Liver (tissue), 9 donors: ENCODE measurements around the gene SLC4A3. TPM values are rescaled to one million over a fixed set of nuclear protein-coding genes. Genes with fewer than 3 reads are reported as not detected.

Experiments used
- DNase-seq: peaks from one replicate; pipeline ENCODE4 v3.0.0-alpha.2; 2017; ENCODE audit warnings: low spot score
- H3K27ac ChIP-seq, 2 donors: one replicate each; pipeline ENCODE4 v1.7.0; 2013; ENCODE audit warnings: inconsistent platforms in 2 of 2, low read length in 2 of 2, control low read depth in 1 of 2, low read depth in 1 of 2, mild to moderate bottlenecking in 1 of 2
- H3K27me3 ChIP-seq, 4 donors: one replicate each; pipeline versions ENCODE4 v1.6.1 to v1.7.0; 2013; ENCODE audit warnings: low read length in 3 of 4, inconsistent platforms in 1 of 4, mild to moderate bottlenecking in 1 of 4, moderate library complexity in 1 of 4; ENCODE audit not compliant: control insufficient read depth in 4 of 4, insufficient read depth in 4 of 4
- H3K36me3 ChIP-seq, 4 donors: one replicate each; pipeline versions ENCODE4 v1.6.1 to v1.7.0; 2013; ENCODE audit warnings: low read length in 3 of 4, mild to moderate bottlenecking in 3 of 4, low read depth in 1 of 4, moderate library complexity in 1 of 4; ENCODE audit not compliant: control insufficient read depth in 4 of 4, insufficient read depth in 3 of 4
- H3K4me1 ChIP-seq, 4 donors: one replicate each; pipeline versions ENCODE4 v1.6.1 to v1.7.0; 2013; ENCODE audit warnings: low read length in 3 of 4, mild to moderate bottlenecking in 3 of 4, moderate library complexity in 1 of 4; ENCODE audit not compliant: control insufficient read depth in 4 of 4, insufficient read depth in 4 of 4
- H3K4me3 ChIP-seq, 3 donors: one replicate each; pipeline versions ENCODE4 v1.6.1 to v1.7.0; 2013; ENCODE audit warnings: low read length in 3 of 3, control low read depth in 1 of 3, low read depth in 1 of 3, mild to moderate bottlenecking in 1 of 3
- H3K9ac ChIP-seq, 2 donors: one replicate each; pipeline ENCODE4 v1.7.0; 2013; ENCODE audit warnings: low read length in 2 of 2, mild to moderate bottlenecking in 2 of 2, moderate library complexity in 2 of 2, control low read depth in 1 of 2, low read depth in 1 of 2
- H3K9me3 ChIP-seq, 4 donors: one replicate each; pipeline versions ENCODE4 v1.6.1 to v1.7.0; 2013; ENCODE audit warnings: low read length in 3 of 4; ENCODE audit not compliant: control insufficient read depth in 4 of 4
- EGR1 ChIP-seq, 2 donors: IDR thresholded peaks; 2 replicates each; pipeline ENCODE4 v1.6.1; 2016 to 2018; ENCODE audit warnings: antibody characterized with exemption in 2 of 2, low read depth in 2 of 2
- FOXA1 ChIP-seq: IDR thresholded peaks from 2 replicates; pipeline ENCODE4 v1.6.1; 2016; ENCODE audit warnings: antibody characterized with exemption
- FOXA2 ChIP-seq: IDR thresholded peaks from 2 replicates; pipeline ENCODE4 v1.6.1; 2016; ENCODE audit warnings: antibody characterized with exemption
- GABPA ChIP-seq, 2 donors: IDR thresholded peaks in 1 of 2; conservative IDR thresholded peaks in 1 of 2; 2 replicates each; pipeline ENCODE4 v1.6.1; 2016; ENCODE audit warnings: antibody characterized with exemption in 2 of 2, mild to moderate bottlenecking in 1 of 2, moderate library complexity in 1 of 2
- HNF4A ChIP-seq, 2 donors: conservative IDR thresholded peaks; 2 replicates each; pipeline ENCODE4 v1.6.1; 2016; ENCODE audit warnings: antibody characterized with exemption in 2 of 2, mild to moderate bottlenecking in 2 of 2
- HNF4G ChIP-seq: IDR thresholded peaks from 2 replicates; pipeline ENCODE4 v1.6.1; 2016; ENCODE audit warnings: antibody characterized with exemption
- JUND ChIP-seq, 2 donors: IDR thresholded peaks; 2 replicates each; pipeline ENCODE4 v1.6.1; 2016; ENCODE audit warnings: antibody characterized with exemption in 2 of 2
- NR2F2 ChIP-seq: IDR thresholded peaks from 2 replicates; pipeline ENCODE4 v1.6.1; 2016; ENCODE audit warnings: antibody characterized with exemption
- RAD21 ChIP-seq, 2 donors: IDR thresholded peaks; 2 replicates each; pipeline ENCODE4 v1.6.1; 2016; ENCODE audit warnings: antibody characterized with exemption in 2 of 2, mild to moderate bottlenecking in 2 of 2
- RXRA ChIP-seq, 2 donors: IDR thresholded peaks; 2 replicates each; pipeline ENCODE4 v1.6.1; 2017 to 2018; ENCODE audit warnings: antibody characterized with exemption in 2 of 2, mild to moderate bottlenecking in 1 of 2
- SP1 ChIP-seq: IDR thresholded peaks from 2 replicates; pipeline ENCODE4 v1.6.1; 2018; ENCODE audit warnings: antibody characterized with exemption, mild to moderate bottlenecking
- TAF1 ChIP-seq: conservative IDR thresholded peaks from 2 replicates; pipeline ENCODE4 v1.6.1; 2016; ENCODE audit warnings: antibody characterized with exemption, mild to moderate bottlenecking
- YY1 ChIP-seq: IDR thresholded peaks from 2 replicates; pipeline ENCODE4 v1.6.1; 2016; ENCODE audit warnings: antibody characterized with exemption, mild to moderate bottlenecking
- WGBS: extraction: QIAGEN DNeasy Blood & Tissue Kit; methylation state at CpG from one replicate; pipeline ENCODE4 v1.1.7; 2013; 5-methylcytosine and 5-hydroxymethylcytosine counted together
- polyA plus RNA-seq, 2 donors: library from polyadenylated mRNA; stranded (reverse) in 1 of 2; unstranded in 1 of 2; fragments of 200-250 nt in 1 of 2; fragments of >200 nt in 1 of 2; fragmentation: Nextera tagmentation in 1 of 2; extraction: Ambion mirVana in 1 of 2; gene quantifications; one replicate each; pipeline versions ENCODE4 v1.2.1 to v1.2.3, GENCODE V29; 2013 to 2015
- total RNA-seq, 2 donors: library from RNA; depleted of rRNA; stranded (reverse); fragments of >200 nt; gene quantifications; one replicate each; pipeline ENCODE4 v1.2.3, GENCODE V29; 2014
- TF ChIP-seq, protein P1 (sequence below): IDR thresholded peaks from 2 replicates; pipeline ENCODE4 v1.6.1; 2016; ENCODE audit warnings: antibody characterized with exemption
- TF ChIP-seq, protein P2 (sequence below): fragments of 150-350 bp; IDR thresholded peaks from 2 replicates; pipeline ENCODE4 v1.5.1; 2017; ENCODE audit warnings: improper control_type of control experiment, low read depth, low read length; ENCODE audit not compliant: missing input control
- TF ChIP-seq, protein P3 (sequence below): IDR thresholded peaks from 2 replicates; pipeline ENCODE4 v1.6.1; 2016; ENCODE audit warnings: antibody characterized with exemption
- TF ChIP-seq, protein P4 (sequence below): IDR thresholded peaks from 2 replicates; pipeline ENCODE4 v1.6.1; 2016; ENCODE audit warnings: antibody characterized with exemption
- TF ChIP-seq, protein P5 (sequence below): IDR thresholded peaks from 2 replicates; pipeline ENCODE4 v1.6.1; 2016; ENCODE audit warnings: antibody characterized with exemption, mild to moderate bottlenecking
- donor health status: healthy.
- donor health status: healthy.
- donor health status: healthy.
- donor health status: healthy.
- donor health status: healthy.

The SLC4A3 gene
- total and polyA plus RNA-seq, 4 donors: 0.08 to 0.19 (median 0.08) TPM

DNA sequence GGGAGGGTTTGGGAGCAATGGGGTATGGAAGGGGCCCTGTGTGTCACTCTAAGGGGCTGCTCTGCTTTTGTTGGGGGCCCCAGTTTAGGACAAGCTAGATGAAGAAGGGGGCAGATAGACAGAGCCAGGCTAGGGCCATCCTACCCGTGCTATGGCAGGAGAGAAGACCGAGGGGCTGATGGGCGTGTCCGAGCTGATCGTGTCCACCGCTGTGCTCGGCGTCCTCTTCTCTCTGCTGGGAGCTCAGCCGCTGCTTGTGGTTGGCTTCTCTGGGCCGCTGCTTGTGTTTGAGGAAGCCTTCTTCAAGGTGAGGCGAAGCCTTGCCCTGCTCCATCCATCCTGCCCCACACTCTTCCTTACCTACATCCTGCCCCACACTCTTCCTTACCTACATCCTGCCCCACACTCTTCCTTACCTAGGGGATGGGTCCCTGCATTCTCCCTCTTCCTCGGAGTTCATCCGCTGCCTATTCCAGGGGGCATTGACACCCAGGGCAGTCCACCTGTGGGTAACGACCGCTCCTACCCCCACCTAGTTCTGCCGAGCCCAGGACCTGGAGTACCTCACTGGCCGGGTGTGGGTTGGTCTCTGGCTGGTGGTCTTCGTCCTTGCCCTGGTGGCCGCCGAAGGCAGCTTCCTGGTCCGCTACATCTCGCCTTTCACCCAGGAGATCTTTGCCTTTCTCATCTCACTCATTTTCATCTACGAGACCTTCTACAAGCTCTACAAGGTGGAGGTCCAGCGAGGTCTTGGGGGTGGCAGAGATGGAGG is 8.9 kb downstream of the SLC4A3 start:
- Histone ChIP-seq H3K4me3 (no peak overlapping the region), H3K36me3 (no peaks in the 10 kb centered on the region), H3K27ac (no peak overlapping the region), H3K27me3 (no peaks in the 10 kb centered on the region), H3K4me1 (no peaks in the 10 kb centered on the region), H3K9ac (no peak overlapping the region), H3K9me3 (no peaks in the 10 kb centered on the region)
- TF ChIP-seq FOXA1: no peak
- no peak for TF ChIP-seq HNF4G
- TF ChIP-seq, protein P1, sequence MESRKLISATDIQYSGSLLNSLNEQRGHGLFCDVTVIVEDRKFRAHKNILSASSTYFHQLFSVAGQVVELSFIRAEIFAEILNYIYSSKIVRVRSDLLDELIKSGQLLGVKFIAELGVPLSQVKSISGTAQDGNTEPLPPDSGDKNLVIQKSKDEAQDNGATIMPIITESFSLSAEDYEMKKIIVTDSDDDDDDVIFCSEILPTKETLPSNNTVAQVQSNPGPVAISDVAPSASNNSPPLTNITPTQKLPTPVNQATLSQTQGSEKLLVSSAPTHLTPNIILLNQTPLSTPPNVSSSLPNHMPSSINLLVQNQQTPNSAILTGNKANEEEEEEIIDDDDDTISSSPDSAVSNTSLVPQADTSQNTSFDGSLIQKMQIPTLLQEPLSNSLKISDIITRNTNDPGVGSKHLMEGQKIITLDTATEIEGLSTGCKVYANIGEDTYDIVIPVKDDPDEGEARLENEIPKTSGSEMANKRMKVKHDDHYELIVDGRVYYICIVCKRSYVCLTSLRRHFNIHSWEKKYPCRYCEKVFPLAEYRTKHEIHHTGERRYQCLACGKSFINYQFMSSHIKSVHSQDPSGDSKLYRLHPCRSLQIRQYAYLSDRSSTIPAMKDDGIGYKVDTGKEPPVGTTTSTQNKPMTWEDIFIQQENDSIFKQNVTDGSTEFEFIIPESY: no peak
- TF ChIP-seq, protein P2, sequence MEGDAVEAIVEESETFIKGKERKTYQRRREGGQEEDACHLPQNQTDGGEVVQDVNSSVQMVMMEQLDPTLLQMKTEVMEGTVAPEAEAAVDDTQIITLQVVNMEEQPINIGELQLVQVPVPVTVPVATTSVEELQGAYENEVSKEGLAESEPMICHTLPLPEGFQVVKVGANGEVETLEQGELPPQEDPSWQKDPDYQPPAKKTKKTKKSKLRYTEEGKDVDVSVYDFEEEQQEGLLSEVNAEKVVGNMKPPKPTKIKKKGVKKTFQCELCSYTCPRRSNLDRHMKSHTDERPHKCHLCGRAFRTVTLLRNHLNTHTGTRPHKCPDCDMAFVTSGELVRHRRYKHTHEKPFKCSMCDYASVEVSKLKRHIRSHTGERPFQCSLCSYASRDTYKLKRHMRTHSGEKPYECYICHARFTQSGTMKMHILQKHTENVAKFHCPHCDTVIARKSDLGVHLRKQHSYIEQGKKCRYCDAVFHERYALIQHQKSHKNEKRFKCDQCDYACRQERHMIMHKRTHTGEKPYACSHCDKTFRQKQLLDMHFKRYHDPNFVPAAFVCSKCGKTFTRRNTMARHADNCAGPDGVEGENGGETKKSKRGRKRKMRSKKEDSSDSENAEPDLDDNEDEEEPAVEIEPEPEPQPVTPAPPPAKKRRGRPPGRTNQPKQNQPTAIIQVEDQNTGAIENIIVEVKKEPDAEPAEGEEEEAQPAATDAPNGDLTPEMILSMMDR: no peak
- no peak for TF ChIP-seq NR2F2
- TF ChIP-seq GABPA (IDR thresholded peaks at IDR 0.05 in 1 of 2, conservative IDR thresholded peaks at IDR 0.05 in 1 of 2): no peak
- no peak for TF ChIP-seq FOXA2
- TF ChIP-seq EGR1 (IDR thresholded peaks at IDR 0.05; ENCODE audit: low read depth in 2 of 2): no peak
- no peak for TF ChIP-seq HNF4A (conservative IDR thresholded peaks at IDR 0.05)
- TF ChIP-seq RAD21 (IDR thresholded peaks at IDR 0.05): no peak
- TF ChIP-seq, protein P3, sequence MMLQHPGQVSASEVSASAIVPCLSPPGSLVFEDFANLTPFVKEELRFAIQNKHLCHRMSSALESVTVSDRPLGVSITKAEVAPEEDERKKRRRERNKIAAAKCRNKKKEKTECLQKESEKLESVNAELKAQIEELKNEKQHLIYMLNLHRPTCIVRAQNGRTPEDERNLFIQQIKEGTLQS: no peak
- TF ChIP-seq, protein P4, sequence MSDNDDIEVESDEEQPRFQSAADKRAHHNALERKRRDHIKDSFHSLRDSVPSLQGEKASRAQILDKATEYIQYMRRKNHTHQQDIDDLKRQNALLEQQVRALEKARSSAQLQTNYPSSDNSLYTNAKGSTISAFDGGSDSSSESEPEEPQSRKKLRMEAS: no peak
- no peak for TF ChIP-seq YY1
- TF ChIP-seq, protein P5, sequence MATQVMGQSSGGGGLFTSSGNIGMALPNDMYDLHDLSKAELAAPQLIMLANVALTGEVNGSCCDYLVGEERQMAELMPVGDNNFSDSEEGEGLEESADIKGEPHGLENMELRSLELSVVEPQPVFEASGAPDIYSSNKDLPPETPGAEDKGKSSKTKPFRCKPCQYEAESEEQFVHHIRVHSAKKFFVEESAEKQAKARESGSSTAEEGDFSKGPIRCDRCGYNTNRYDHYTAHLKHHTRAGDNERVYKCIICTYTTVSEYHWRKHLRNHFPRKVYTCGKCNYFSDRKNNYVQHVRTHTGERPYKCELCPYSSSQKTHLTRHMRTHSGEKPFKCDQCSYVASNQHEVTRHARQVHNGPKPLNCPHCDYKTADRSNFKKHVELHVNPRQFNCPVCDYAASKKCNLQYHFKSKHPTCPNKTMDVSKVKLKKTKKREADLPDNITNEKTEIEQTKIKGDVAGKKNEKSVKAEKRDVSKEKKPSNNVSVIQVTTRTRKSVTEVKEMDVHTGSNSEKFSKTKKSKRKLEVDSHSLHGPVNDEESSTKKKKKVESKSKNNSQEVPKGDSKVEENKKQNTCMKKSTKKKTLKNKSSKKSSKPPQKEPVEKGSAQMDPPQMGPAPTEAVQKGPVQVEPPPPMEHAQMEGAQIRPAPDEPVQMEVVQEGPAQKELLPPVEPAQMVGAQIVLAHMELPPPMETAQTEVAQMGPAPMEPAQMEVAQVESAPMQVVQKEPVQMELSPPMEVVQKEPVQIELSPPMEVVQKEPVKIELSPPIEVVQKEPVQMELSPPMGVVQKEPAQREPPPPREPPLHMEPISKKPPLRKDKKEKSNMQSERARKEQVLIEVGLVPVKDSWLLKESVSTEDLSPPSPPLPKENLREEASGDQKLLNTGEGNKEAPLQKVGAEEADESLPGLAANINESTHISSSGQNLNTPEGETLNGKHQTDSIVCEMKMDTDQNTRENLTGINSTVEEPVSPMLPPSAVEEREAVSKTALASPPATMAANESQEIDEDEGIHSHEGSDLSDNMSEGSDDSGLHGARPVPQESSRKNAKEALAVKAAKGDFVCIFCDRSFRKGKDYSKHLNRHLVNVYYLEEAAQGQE: no peak
- TF ChIP-seq TAF1: no peak
- no peak for TF ChIP-seq SP1
- TF ChIP-seq JUND (IDR thresholded peaks at IDR 0.05): no peak
- no peak for TF ChIP-seq RXRA (IDR thresholded peaks at IDR 0.05)
- DNase-seq: no peak
- 81% methylated on average over 24 of the region's 24 CpGs for WGBS
